Measurements from ENCODE around the gene TPH1. TPM values are rescaled to one million over a fixed set of nuclear protein-coding genes. Genes with fewer than 3 reads are reported as not detected.

Gene TPH1
- total and polyA plus RNA-seq, 9 of the 15 experiments (the other 6 are each of a cell fraction or from before 2014, with no cell fraction given), result 0.04 to 0.29 (median 0.17) TPM

- FAIRE-seq (no peak), DNase-seq (ENCODE audit: extremely low read depth in 1 of 4, low spot score in 3 of 4) (no peak), ATAC-seq (no peak)
- H3K4me1 ChIP-seq (replicated peaks in 1 of 2; ENCODE audit: control insufficient read depth in 2 of 2, insufficient read depth in 2 of 2, low read length in 2 of 2), result no peaks in the 10 kb centered on the region
- in situ Hi-C loops (cut with MboI), result no loop called here
- H3K27ac ChIP-seq (ENCODE audit: extremely low read depth, low read depth, low read length), result no peak overlapping the region
- no peaks in the 10 kb centered on the region for H4K20me1 ChIP-seq (replicated peaks; ENCODE audit: control insufficient read depth, insufficient read depth, low read length)
- no peaks in the 10 kb centered on the region for H3K79me2 ChIP-seq (ENCODE audit: control insufficient read depth, insufficient read depth, low read length)
- no peak overlapping the region for H3K4me3 ChIP-seq
- no peaks in the 10 kb centered on the region for H3K9me3 ChIP-seq (replicated peaks; ENCODE audit: control insufficient read depth, insufficient read depth, low read depth, low read length)
- H3K36me3 ChIP-seq (ENCODE audit: control insufficient read depth, insufficient read depth, low read length), result no peaks in the 10 kb centered on the region
- no peak for TF ChIP-seq GABPB1 (CRISPR knock-in tag; IDR thresholded peaks at IDR 0.05)
- TF ChIP-seq RFX1 (IDR thresholded peaks at IDR 0.05), result peak; percentile 12; the same call in 1 of the 2 replicates
- no peaks in the 10 kb centered on the region for H3K9me1 ChIP-seq (ENCODE audit: control insufficient read depth, insufficient read depth, low read length)
- no peak overlapping the region for H3K9ac ChIP-seq (ENCODE audit: insufficient read depth in 1 of 2, low read depth in 2 of 2, low read length in 2 of 2)
- ChIA-PET CTCF (ENCODE audit: low intra/inter-chr PET ratio) (no interaction called here), POLR2A (no interaction called here)
- no TSS peak for BruUV-seq (replicated peaks)
- no peak overlapping the region for H3K4me2 ChIP-seq (ENCODE audit: insufficient read depth, low read length)
- H3K27me3 ChIP-seq (ENCODE audit: control insufficient read depth in 2 of 2, insufficient read depth in 2 of 2, low read length in 2 of 2), result no peaks in the 10 kb centered on the region
- WGBS (ENCODE audit: insufficient coverage, low coverage, missing lambda C conversion rate), result 38% methylated on average over 5 of the region's 5 CpGs
- no peak overlapping the region for H2AFZ ChIP-seq (ENCODE audit: low read depth, low read length)
- intact Hi-C loops (cut with micrococcal nuclease), result no loop called here
Observed at GRCh38 chr11:18063125-18063524, 17.1 kb upstream of the TPH1 start.

DNA sequence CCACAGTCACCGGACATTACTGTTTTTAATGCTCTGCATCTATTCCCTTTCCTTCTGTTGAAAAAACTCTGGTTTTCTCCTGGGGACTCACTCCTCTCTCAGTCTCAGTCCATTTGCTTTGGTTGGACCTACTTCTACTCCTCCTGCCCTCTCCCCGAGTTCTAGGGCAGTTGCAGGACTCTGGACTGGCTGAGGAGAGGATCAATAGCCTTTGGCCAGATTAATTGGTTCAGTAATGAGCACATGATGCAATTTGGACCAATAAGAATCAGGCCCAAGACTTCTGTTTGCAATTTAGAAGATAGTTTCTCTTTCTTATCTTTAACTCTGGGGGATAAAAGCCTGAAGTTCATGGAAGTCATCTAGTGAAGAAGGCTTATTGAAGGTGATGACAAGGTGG lies 15.3 kb upstream of the TPH1 start:
- no peaks in the 10 kb centered on the region for H3K9me1 ChIP-seq (ENCODE audit: control insufficient read depth, insufficient read depth, low read length)
- no peaks in the 10 kb centered on the region for H3K9me3 ChIP-seq (replicated peaks; ENCODE audit: control insufficient read depth, insufficient read depth, low read depth, low read length)
- no peaks in the 10 kb centered on the region for H3K79me2 ChIP-seq (ENCODE audit: control insufficient read depth, insufficient read depth, low read length)
- ChIA-PET POLR2A (no interaction called here), CTCF (ENCODE audit: low intra/inter-chr PET ratio) (no interaction called here)
- intact Hi-C loops (cut with micrococcal nuclease), result no loop called here
- TF ChIP-seq USF1 (CRISPR knock-in tag; IDR thresholded peaks at IDR 0.05), result peak; percentile 32; the same call in 1 of the 2 replicates
- TF ChIP-seq SIN3A (IDR thresholded peaks at IDR 0.05; ENCODE audit: borderline replicate concordance in 2 of 2, control insufficient read depth in 1 of 2, low read depth in 2 of 2, low read length in 2 of 2), result no peak
- DNase-seq (ENCODE audit: extremely low read depth in 1 of 4, low spot score in 3 of 4) (no peak), FAIRE-seq (no peak), ATAC-seq (no peak)
- H2AFZ ChIP-seq (ENCODE audit: low read depth, low read length), result no peak overlapping the region
- BruUV-seq (replicated peaks), result no TSS peak
- H3K9ac ChIP-seq (ENCODE audit: insufficient read depth in 1 of 2, low read depth in 2 of 2, low read length in 2 of 2), result no peak overlapping the region
- H3K4me2 ChIP-seq (ENCODE audit: insufficient read depth, low read length), result no peak overlapping the region
- in situ Hi-C loops (cut with MboI), result no loop called here
- H3K27ac ChIP-seq (ENCODE audit: extremely low read depth, low read depth, low read length), result no peak overlapping the region
- no peaks in the 10 kb centered on the region for H3K4me1 ChIP-seq (replicated peaks in 1 of 2; ENCODE audit: control insufficient read depth in 2 of 2, insufficient read depth in 2 of 2, low read length in 2 of 2)
- no peak overlapping the region for H3K4me3 ChIP-seq
- H3K27me3 ChIP-seq (ENCODE audit: control insufficient read depth in 2 of 2, insufficient read depth in 2 of 2, low read length in 2 of 2), result no peaks in the 10 kb centered on the region; a peak in 1 of 5 replicates
- WGBS (ENCODE audit: insufficient coverage, low coverage, missing lambda C conversion rate), result 13% methylated on average over 2 of the region's 2 CpGs
- no peaks in the 10 kb centered on the region for H4K20me1 ChIP-seq (replicated peaks; ENCODE audit: control insufficient read depth, insufficient read depth, low read length)
- H3K36me3 ChIP-seq (ENCODE audit: control insufficient read depth, insufficient read depth, low read length), result no peaks in the 10 kb centered on the region
